GM10248 (cell line): ENCODE data around the gene CAVIN1.
A peak's percentile ranks its signal among the peaks of the same experiment; 100 is the strongest.
"Not testable (repeated sequence)": the region's sequence is repeated elsewhere in the genome, so short reads cannot be mapped to it uniquely, and the experiment has no call there.

ENCODE experiments used
- CTCF ChIA-PET: fragments of 300-600 bp; sonication (Branson Sonifier 250); formaldehyde crosslinking; extraction: SDS; loops from one replicate; lab custom pipeline; 2021; ENCODE audit warnings: antibody characterized with exemption; lab: Yijun Ruan, JAX
- POLR2A ChIA-PET: fragments of 350-650 bp; sonication (Branson Sonifier 250); formaldehyde crosslinking; extraction: SDS; loops from one replicate; lab custom pipeline; 2020; ENCODE audit warnings: antibody characterized with exemption; lab: Yijun Ruan, JAX
- DNase-seq: peaks from one replicate; pipeline ENCODE4 v3.0.0; 2012; ENCODE audit errors: extremely low spot score
- CTCF ChIP-seq: IDR thresholded peaks from 2 replicates; pipeline ENCODE4 v1.5.1; 2012; ENCODE audit warnings: mild to moderate bottlenecking, low read depth; ENCODE audit errors: extremely low read depth, missing control alignments, control extremely low read depth

Gene CAVIN1

GRCh38 chr17:42399948-42400843 lies 22.9 kb downstream of the CAVIN1 start:
- no peak for TF ChIP-seq CTCF
- ChIA-PET CTCF (interaction anchor here (0.8 to 30.0 kb wide), 5 partner anchors 11 to 127 kb away, joined by 3 to 890 read pairs (median 3); partner anchors contain the start of genes CAVIN1 and STAT3), POLR2A (interaction anchor here (0.6 kb wide), 1 partner anchor 334 kb away, joined by 4 read pairs; no protein-coding TSS in a partner anchor)
- DNase-seq, result no peak

GRCh38 chr17:42399121-42399520 lies 23.9 kb downstream of the CAVIN1 start:
- ChIA-PET CTCF (interaction anchor here (0.9 to 30.0 kb wide), 3 partner anchors 10 to 77 kb away, joined by 3 to 890 read pairs (median 10); partner anchors contain the start of gene STAT3), POLR2A (interaction anchor here (1.3 kb wide), 1 partner anchor 11 kb away, joined by 4 read pairs; the partner anchor contains the start of gene STAT3)
- no peak for DNase-seq
- no peak for TF ChIP-seq CTCF

GRCh38 chr17:42395601-42396000 lies 27.5 kb downstream of the CAVIN1 start:
- DNase-seq, POLR2A ChIA-PET: not testable (repeated sequence)
- CTCF ChIA-PET, result interaction anchor here (1.5 to 30.0 kb wide), 3 partner anchors 11 to 73 kb away, joined by 3 to 890 read pairs (median 19); no protein-coding TSS in a partner anchor

- TF ChIP-seq CTCF, result no peak
- POLR2A ChIA-PET, result no interaction called here
- no peak for DNase-seq
- CTCF ChIA-PET, result interaction anchor here (1.1 to 30.0 kb wide), 4 partner anchors 9 to 72 kb away, joined by 4 to 890 read pairs (median 26); no protein-coding TSS in a partner anchor
Observed at GRCh38 chr17:42394838-42395237, 28.2 kb downstream of the CAVIN1 start.

GRCh38 chr17:42392692-42393415 lies 30.2 kb downstream of the CAVIN1 start:
- ChIA-PET POLR2A (interaction anchor here (0.6 to 0.9 kb wide), 3 partner anchors 50 to 265 kb away, joined by 3 to 6 read pairs (median 3); no protein-coding TSS in a partner anchor), CTCF (interaction anchor here (2.7 to 30.0 kb wide), 3 partner anchors 11 to 70 kb away, joined by 20 to 890 read pairs (median 32); no protein-coding TSS in a partner anchor)
- peak; percentile 70 for DNase-seq
- TF ChIP-seq CTCF, result no peak

GRCh38 chr17:42391439-42391838 lies 31.6 kb downstream of the CAVIN1 start:
- CTCF ChIA-PET, result interaction anchor here (1.1 to 30.0 kb wide), 4 partner anchors 12 to 69 kb away, joined by 3 to 890 read pairs (median 26); no protein-coding TSS in a partner anchor
- not testable (repeated sequence) for DNase-seq
- POLR2A ChIA-PET, result interaction anchor here (0.6 to 0.9 kb wide), 2 partner anchors 49 to 103 kb away, joined by 3 to 4 read pairs; no protein-coding TSS in a partner anchor

GRCh38 chr17:42389899-42390298 lies 33.2 kb downstream of the CAVIN1 start:
- POLR2A ChIA-PET, result interaction anchor here (1.5 kb wide), 1 partner anchor 11 kb away, joined by 5 read pairs; no protein-coding TSS in a partner anchor
- no peak for DNase-seq
- CTCF ChIA-PET, result interaction anchor here (2.5 to 30.0 kb wide), 2 partner anchors 13 to 67 kb away, joined by 21 to 890 read pairs; no protein-coding TSS in a partner anchor
- TF ChIP-seq CTCF, result no peak
